ENCODE results near the gene CNOT9.

DNA sequence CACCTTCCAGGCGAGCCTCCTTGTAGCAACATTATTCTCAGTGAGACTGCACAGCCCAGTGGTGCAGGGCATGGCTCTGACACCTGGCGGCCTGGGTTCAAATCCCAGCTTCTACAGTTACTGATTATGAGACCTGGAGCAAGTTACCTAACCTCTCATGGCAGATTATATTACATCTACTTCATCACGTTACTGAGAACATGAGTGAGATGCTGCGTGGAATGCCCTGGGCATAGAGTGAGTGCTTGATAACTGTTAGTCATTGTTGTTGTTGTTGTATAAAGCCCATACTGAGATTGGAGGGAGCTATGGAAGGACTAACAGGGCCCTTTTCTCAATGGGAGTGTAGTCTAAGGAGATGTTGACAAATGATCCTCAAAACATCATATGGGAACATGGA, 57.7 kb downstream of the CNOT9 start:
- TF ChIP-seq TAF1 (IDR thresholded peaks at IDR 0.05; ENCODE audit: low read depth) = no peak
- no peak for TF ChIP-seq RAD21 (IDR thresholded peaks at IDR 0.05; ENCODE audit: low read depth)
- TF ChIP-seq CEBPB (IDR thresholded peaks at IDR 0.05) = no peak
- TF ChIP-seq, protein P1, sequence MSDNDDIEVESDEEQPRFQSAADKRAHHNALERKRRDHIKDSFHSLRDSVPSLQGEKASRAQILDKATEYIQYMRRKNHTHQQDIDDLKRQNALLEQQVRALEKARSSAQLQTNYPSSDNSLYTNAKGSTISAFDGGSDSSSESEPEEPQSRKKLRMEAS (IDR thresholded peaks at IDR 0.05) = no peak

Data from Ishikawa (cell line).